HL-60 (cell line): ENCODE data around the gene DLG5.
A peak's percentile ranks its signal among the peaks of the same experiment; 100 is the strongest.
"Not testable (repeated sequence)": the region's sequence is repeated elsewhere in the genome, so short reads cannot be mapped to it uniquely, and the experiment has no call there.

Source experiments
- DNase-seq, 2 experiments: peaks; one replicate each; pipeline ENCODE4 v3.0.0-alpha.2; 2010 to 2020; ENCODE audit warnings: low read depth in 1 of 2, low spot score in 1 of 2
- H3K27ac ChIP-seq: fragments of 250-450 bp; sonication (Bioruptor Pico); replicated peaks from 2 replicates; pipeline ENCODE4 v1.5.1; 2020; ENCODE audit warnings: mild to moderate bottlenecking, moderate library complexity
- H3K27me3 ChIP-seq: fragments of 250-450 bp; sonication (Bioruptor Pico); 2 replicates; pipeline ENCODE4 v1.5.1; 2021; ENCODE audit warnings: mild to moderate bottlenecking, moderate library complexity; ENCODE audit not compliant: insufficient read depth, poor library complexity, severe bottlenecking
- H3K4me3 ChIP-seq: replicated peaks from 2 replicates; pipeline ENCODE4 v1.5.1; 2011; ENCODE audit warnings: mild to moderate bottlenecking, control low read depth, low read length; ENCODE audit not compliant: insufficient read depth
- GABPA ChIP-seq: IDR thresholded peaks from 2 replicates; pipeline ENCODE4 v1.6.1; 2012; ENCODE audit warnings: low read depth
- POLR2AphosphoS5 ChIP-seq: IDR thresholded peaks from 2 replicates; pipeline ENCODE4 v1.6.1; 2012; ENCODE audit warnings: low read depth
- SPI1 ChIP-seq: IDR thresholded peaks from 2 replicates; pipeline ENCODE4 v1.6.1; 2012; ENCODE audit warnings: low read depth, mild to moderate bottlenecking, borderline replicate concordance
- TF ChIP-seq, protein P1 (sequence below): IDR thresholded peaks from one replicate; pipeline ENCODE4 v1.5.1; 2011; ENCODE audit warnings: low read length, control low read depth, inconsistent platforms; ENCODE audit not compliant: insufficient read depth
- TF ChIP-seq, protein P2 (sequence below): IDR thresholded peaks from 2 replicates; pipeline ENCODE4 v1.6.1; 2012; ENCODE audit warnings: low read depth; ENCODE audit not compliant: insufficient replicate concordance

The DLG5 gene

DNA sequence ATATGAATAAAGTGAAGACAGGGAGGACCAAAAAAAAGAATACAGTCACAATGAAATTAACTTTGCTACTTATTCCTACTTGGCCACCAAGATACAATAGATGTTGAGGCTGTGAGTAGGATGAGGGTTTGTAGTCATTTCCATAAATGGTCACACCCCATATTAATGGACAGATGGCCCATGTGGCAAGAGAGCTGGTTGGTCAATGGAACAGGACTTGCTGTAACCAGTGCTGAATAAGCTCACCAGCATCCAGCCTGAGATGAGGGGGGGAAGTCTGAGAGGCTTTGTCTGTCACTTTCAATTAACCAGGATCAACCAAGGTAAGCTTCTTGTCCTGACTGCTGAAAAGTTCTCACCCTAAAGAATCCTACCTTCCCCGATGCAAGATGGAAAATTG, 158.5 kb downstream of the DLG5 start:
- peaks cover 7% of the 10 kb centered on the region for H3K27me3 ChIP-seq
- H3K4me3 ChIP-seq = no peak overlapping the region
- H3K27ac ChIP-seq = no peak overlapping the region
- DNase-seq = no peak
- no peak for TF ChIP-seq SPI1
- TF ChIP-seq, protein P1, sequence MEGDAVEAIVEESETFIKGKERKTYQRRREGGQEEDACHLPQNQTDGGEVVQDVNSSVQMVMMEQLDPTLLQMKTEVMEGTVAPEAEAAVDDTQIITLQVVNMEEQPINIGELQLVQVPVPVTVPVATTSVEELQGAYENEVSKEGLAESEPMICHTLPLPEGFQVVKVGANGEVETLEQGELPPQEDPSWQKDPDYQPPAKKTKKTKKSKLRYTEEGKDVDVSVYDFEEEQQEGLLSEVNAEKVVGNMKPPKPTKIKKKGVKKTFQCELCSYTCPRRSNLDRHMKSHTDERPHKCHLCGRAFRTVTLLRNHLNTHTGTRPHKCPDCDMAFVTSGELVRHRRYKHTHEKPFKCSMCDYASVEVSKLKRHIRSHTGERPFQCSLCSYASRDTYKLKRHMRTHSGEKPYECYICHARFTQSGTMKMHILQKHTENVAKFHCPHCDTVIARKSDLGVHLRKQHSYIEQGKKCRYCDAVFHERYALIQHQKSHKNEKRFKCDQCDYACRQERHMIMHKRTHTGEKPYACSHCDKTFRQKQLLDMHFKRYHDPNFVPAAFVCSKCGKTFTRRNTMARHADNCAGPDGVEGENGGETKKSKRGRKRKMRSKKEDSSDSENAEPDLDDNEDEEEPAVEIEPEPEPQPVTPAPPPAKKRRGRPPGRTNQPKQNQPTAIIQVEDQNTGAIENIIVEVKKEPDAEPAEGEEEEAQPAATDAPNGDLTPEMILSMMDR = no peak
- TF ChIP-seq POLR2AphosphoS5 = no peak
- TF ChIP-seq GABPA = no peak
- TF ChIP-seq, protein P2, sequence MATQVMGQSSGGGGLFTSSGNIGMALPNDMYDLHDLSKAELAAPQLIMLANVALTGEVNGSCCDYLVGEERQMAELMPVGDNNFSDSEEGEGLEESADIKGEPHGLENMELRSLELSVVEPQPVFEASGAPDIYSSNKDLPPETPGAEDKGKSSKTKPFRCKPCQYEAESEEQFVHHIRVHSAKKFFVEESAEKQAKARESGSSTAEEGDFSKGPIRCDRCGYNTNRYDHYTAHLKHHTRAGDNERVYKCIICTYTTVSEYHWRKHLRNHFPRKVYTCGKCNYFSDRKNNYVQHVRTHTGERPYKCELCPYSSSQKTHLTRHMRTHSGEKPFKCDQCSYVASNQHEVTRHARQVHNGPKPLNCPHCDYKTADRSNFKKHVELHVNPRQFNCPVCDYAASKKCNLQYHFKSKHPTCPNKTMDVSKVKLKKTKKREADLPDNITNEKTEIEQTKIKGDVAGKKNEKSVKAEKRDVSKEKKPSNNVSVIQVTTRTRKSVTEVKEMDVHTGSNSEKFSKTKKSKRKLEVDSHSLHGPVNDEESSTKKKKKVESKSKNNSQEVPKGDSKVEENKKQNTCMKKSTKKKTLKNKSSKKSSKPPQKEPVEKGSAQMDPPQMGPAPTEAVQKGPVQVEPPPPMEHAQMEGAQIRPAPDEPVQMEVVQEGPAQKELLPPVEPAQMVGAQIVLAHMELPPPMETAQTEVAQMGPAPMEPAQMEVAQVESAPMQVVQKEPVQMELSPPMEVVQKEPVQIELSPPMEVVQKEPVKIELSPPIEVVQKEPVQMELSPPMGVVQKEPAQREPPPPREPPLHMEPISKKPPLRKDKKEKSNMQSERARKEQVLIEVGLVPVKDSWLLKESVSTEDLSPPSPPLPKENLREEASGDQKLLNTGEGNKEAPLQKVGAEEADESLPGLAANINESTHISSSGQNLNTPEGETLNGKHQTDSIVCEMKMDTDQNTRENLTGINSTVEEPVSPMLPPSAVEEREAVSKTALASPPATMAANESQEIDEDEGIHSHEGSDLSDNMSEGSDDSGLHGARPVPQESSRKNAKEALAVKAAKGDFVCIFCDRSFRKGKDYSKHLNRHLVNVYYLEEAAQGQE = no peak

DNA sequence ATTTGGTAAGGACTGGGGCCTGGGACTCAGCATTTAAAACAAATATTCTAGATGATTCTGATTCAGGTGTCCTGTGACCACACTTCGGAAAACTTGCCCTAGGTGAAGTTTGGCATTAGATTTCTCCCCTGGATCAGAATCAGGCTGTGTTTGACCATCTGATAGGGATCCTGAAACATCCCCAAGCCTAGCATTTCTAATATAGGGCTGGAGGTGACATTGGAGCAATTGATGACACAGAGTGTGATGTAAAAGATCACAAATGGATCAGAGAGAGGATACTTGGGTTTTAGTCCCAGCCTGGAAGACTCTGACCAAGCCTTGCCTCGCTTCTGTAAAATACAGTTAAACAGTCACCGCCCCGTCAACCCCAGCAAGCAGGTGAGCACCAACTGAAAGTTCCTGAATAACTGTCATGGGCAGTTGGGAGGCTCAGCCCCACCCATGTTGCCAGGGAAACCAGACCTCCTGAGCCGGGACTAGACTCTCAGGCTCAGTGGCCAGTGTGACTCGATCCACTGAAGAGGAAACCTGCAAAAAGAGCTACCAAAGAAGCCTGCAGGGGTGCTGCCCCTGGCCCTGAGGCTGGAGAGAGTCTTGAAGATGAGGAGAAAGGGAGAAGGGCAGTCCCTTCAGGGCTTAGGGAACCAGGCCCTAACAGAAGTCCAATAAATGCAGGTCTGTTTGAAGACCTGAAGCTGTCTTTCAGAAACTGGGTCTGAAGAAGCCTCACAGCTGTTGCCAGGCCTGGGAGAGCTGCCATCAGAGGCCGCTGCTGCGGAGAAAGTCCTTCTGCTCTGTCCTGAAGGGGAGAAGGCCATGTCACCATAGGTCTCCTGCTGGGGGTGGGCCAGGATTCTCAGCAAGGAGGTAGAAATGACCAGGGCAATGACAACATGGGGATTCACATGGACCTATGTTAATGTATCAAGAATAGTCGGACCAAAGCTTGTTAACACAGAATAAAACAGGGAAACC, 162.8 kb downstream of the DLG5 start:
- Histone ChIP-seq H3K4me3 (no peak overlapping the region), H3K27ac (no peak overlapping the region), H3K27me3 (peaks cover 7% of the 10 kb centered on the region)
- TF ChIP-seq, protein P2 = no peak
- no peak for TF ChIP-seq GABPA
- no peak for TF ChIP-seq POLR2AphosphoS5
- TF ChIP-seq, protein P1 = no peak
- no peak for TF ChIP-seq SPI1
- DNase-seq = no peak

DNA sequence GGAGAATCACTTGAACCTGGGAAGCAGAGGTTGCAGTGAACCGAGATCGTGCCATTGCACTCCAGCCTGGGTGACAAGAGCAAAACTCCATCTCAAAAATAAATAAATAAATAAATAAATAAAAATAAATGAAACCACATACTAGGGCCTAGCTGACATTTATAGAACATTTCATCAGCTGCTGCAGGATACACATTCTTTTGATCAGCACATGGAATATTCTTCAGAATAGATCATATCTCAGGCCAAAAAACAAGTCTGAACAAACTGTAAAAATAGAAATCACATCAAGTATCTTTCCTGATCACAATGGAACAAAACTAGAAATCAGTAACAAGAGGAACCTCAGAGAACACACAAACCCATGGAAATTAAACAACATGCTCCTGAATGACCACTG, 168.1 kb downstream of the DLG5 start:
- DNase-seq, H3K27me3 ChIP-seq, H3K27ac ChIP-seq, H3K4me3 ChIP-seq: not testable (repeated sequence)

DNA sequence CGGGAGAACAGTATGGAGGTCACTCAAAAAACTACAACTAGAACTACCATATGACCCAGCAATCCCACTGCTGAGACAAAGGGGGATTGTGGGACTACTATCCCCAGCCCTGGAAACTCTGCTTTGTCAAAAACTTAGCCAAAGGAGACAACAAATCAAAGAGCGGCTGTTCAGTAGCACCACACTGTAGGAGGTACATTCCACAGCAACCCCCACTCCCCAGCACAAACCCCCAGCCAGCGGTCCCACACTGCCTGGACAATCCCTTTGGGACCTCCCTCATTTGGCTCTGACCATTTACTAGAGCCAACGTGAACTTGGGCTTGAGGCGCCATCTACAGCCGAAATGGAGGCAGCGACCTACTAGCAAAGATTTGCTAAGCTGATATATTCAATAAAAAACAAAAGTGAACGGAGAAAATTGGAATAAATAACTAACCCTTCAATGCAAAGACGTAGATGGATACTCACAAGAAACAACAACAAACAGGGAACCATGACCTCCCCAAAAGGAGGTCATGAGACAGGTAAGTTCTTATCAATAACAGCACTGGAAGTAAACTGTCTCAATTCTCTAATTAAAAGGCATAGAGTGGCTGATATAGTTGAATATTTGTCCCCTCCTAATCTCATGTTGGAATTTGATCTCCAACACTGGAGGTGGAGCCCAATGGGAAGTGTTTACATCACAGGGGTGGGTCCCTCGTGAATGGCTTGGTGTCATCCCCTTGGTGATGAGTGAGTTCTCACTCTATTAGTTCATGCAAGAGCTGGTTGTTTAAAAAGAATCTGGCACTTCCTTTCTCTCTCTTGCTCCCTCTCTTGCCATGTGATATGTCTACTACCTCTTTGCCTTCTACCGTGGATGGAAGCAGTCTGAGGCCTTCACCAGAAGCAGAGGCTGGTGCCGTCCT, 170.0 kb downstream of the DLG5 start:
- Histone ChIP-seq H3K4me3 (no peak overlapping the region), H3K27me3 (peaks cover 5% of the 10 kb centered on the region)
- DNase-seq = peak in 1 of 2 experiments; percentile 13

More for the DNA sequence above, 170.0 kb downstream of the DLG5 start:
- no peak overlapping the region for H3K27ac ChIP-seq
- TF ChIP-seq, protein P1 = peak; percentile 44
- TF ChIP-seq, protein P2 = no peak
